HL-60 (cell line): Measurements from ENCODE around the gene CHCHD3.

Source experiments
- DNase-seq, 2 experiments: peaks; one replicate each; pipeline ENCODE4 v3.0.0-alpha.2; 2010 to 2020; ENCODE audit warnings: low read depth in 1 of 2, low spot score in 1 of 2
- H3K27ac ChIP-seq: fragments of 250-450 bp; sonication (Bioruptor Pico); replicated peaks from 2 replicates; pipeline ENCODE4 v1.5.1; 2020; ENCODE audit warnings: mild to moderate bottlenecking, moderate library complexity
- H3K27me3 ChIP-seq: fragments of 250-450 bp; sonication (Bioruptor Pico); 2 replicates; pipeline ENCODE4 v1.5.1; 2021; ENCODE audit warnings: mild to moderate bottlenecking, moderate library complexity; ENCODE audit not compliant: insufficient read depth, poor library complexity, severe bottlenecking
- H3K4me3 ChIP-seq: replicated peaks from 2 replicates; pipeline ENCODE4 v1.5.1; 2011; ENCODE audit warnings: mild to moderate bottlenecking, control low read depth, low read length; ENCODE audit not compliant: insufficient read depth
- GABPA ChIP-seq: IDR thresholded peaks from 2 replicates; pipeline ENCODE4 v1.6.1; 2012; ENCODE audit warnings: low read depth
- POLR2AphosphoS5 ChIP-seq: IDR thresholded peaks from 2 replicates; pipeline ENCODE4 v1.6.1; 2012; ENCODE audit warnings: low read depth
- SPI1 ChIP-seq: IDR thresholded peaks from 2 replicates; pipeline ENCODE4 v1.6.1; 2012; ENCODE audit warnings: low read depth, mild to moderate bottlenecking, borderline replicate concordance
- TF ChIP-seq, protein P1 (sequence below): IDR thresholded peaks from one replicate; pipeline ENCODE4 v1.5.1; 2011; ENCODE audit warnings: low read length, control low read depth, inconsistent platforms; ENCODE audit not compliant: insufficient read depth
- TF ChIP-seq, protein P2 (sequence below): IDR thresholded peaks from 2 replicates; pipeline ENCODE4 v1.6.1; 2012; ENCODE audit warnings: low read depth; ENCODE audit not compliant: insufficient replicate concordance

Gene CHCHD3

GRCh38 chr7:132915647-132916046 lies 166.2 kb downstream of the CHCHD3 start:
- no peak overlapping the region for H3K4me3 ChIP-seq
- H3K27ac ChIP-seq = no peak overlapping the region
- no peak for TF ChIP-seq POLR2AphosphoS5
- TF ChIP-seq GABPA = no peak
- TF ChIP-seq SPI1 = no peak
- TF ChIP-seq, protein P1, sequence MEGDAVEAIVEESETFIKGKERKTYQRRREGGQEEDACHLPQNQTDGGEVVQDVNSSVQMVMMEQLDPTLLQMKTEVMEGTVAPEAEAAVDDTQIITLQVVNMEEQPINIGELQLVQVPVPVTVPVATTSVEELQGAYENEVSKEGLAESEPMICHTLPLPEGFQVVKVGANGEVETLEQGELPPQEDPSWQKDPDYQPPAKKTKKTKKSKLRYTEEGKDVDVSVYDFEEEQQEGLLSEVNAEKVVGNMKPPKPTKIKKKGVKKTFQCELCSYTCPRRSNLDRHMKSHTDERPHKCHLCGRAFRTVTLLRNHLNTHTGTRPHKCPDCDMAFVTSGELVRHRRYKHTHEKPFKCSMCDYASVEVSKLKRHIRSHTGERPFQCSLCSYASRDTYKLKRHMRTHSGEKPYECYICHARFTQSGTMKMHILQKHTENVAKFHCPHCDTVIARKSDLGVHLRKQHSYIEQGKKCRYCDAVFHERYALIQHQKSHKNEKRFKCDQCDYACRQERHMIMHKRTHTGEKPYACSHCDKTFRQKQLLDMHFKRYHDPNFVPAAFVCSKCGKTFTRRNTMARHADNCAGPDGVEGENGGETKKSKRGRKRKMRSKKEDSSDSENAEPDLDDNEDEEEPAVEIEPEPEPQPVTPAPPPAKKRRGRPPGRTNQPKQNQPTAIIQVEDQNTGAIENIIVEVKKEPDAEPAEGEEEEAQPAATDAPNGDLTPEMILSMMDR = no peak
- TF ChIP-seq, protein P2, sequence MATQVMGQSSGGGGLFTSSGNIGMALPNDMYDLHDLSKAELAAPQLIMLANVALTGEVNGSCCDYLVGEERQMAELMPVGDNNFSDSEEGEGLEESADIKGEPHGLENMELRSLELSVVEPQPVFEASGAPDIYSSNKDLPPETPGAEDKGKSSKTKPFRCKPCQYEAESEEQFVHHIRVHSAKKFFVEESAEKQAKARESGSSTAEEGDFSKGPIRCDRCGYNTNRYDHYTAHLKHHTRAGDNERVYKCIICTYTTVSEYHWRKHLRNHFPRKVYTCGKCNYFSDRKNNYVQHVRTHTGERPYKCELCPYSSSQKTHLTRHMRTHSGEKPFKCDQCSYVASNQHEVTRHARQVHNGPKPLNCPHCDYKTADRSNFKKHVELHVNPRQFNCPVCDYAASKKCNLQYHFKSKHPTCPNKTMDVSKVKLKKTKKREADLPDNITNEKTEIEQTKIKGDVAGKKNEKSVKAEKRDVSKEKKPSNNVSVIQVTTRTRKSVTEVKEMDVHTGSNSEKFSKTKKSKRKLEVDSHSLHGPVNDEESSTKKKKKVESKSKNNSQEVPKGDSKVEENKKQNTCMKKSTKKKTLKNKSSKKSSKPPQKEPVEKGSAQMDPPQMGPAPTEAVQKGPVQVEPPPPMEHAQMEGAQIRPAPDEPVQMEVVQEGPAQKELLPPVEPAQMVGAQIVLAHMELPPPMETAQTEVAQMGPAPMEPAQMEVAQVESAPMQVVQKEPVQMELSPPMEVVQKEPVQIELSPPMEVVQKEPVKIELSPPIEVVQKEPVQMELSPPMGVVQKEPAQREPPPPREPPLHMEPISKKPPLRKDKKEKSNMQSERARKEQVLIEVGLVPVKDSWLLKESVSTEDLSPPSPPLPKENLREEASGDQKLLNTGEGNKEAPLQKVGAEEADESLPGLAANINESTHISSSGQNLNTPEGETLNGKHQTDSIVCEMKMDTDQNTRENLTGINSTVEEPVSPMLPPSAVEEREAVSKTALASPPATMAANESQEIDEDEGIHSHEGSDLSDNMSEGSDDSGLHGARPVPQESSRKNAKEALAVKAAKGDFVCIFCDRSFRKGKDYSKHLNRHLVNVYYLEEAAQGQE = no peak
- DNase-seq = no peak
- no peaks in the 10 kb centered on the region for H3K27me3 ChIP-seq

- TF ChIP-seq, protein P2 = no peak
- TF ChIP-seq POLR2AphosphoS5 = no peak
- no peak for TF ChIP-seq SPI1
- TF ChIP-seq GABPA = no peak
- TF ChIP-seq, protein P1 = no peak
- H3K27me3 ChIP-seq = no peaks in the 10 kb centered on the region
- DNase-seq = no peak
- no peak overlapping the region for H3K4me3 ChIP-seq
- H3K27ac ChIP-seq = no peak overlapping the region
Observed at GRCh38 chr7:132910657-132911056, 171.2 kb downstream of the CHCHD3 start.

- Histone ChIP-seq H3K4me3 (no peak overlapping the region), H3K27me3 (no peaks in the 10 kb centered on the region), H3K27ac (no peak overlapping the region)
- TF ChIP-seq POLR2AphosphoS5 = no peak
- TF ChIP-seq SPI1 = no peak
- TF ChIP-seq GABPA = no peak
- TF ChIP-seq, protein P2 = no peak
- TF ChIP-seq, protein P1 = no peak
- no peak for DNase-seq
Observed at GRCh38 chr7:132907380-132907940, 174.4 kb downstream of the CHCHD3 start.
